Endodermal cell (in vitro differentiated cells): Measurements from ENCODE around the gene SCEL. TPM values are rescaled to one million over a fixed set of nuclear protein-coding genes. Genes with fewer than 3 reads are reported as not detected.

ENCODE experiments used
- DNase-seq: peaks from one replicate; pipeline ENCODE4 v3.0.0-alpha.2; 2017
- H3K27ac ChIP-seq: 2 replicates; pipeline ENCODE4 v1.5.1; 2013; ENCODE audit warnings: mild to moderate bottlenecking, low read depth, low read length, moderate library complexity
- H3K27me3 ChIP-seq: 2 replicates; pipeline ENCODE4 v1.6.1; 2013; ENCODE audit warnings: mild to moderate bottlenecking, low read length, moderate library complexity; ENCODE audit not compliant: insufficient read depth, control insufficient read depth, poor library complexity, severe bottlenecking
- H3K36me3 ChIP-seq: 2 replicates; pipeline ENCODE4 v1.7.0; 2013; ENCODE audit warnings: mild to moderate bottlenecking, low read length, moderate library complexity; ENCODE audit not compliant: control insufficient read depth, insufficient read depth
- H3K4me1 ChIP-seq: one replicate; pipeline ENCODE4 v1.7.0; 2013; ENCODE audit warnings: low read length; ENCODE audit not compliant: control insufficient read depth, insufficient read depth
- H3K4me3 ChIP-seq: 2 replicates; pipeline ENCODE4 v1.5.1; 2013; ENCODE audit warnings: mild to moderate bottlenecking, low read length, moderate library complexity
- H3K9ac ChIP-seq: 2 replicates; pipeline ENCODE4 v1.6.1; 2013; ENCODE audit warnings: mild to moderate bottlenecking, low read length, moderate library complexity; ENCODE audit not compliant: poor library complexity, severe bottlenecking; ENCODE audit errors: extremely low read depth
- H3K9me3 ChIP-seq: 2 replicates; pipeline ENCODE4 v1.6.1; 2013; ENCODE audit warnings: mild to moderate bottlenecking, low read length, moderate library complexity; ENCODE audit not compliant: control insufficient read depth
- H3K27ac Mint-ChIP-seq: 2 replicates; pipeline ENCODE4 v1.8.0; 2020; ENCODE audit warnings: mixed read lengths
- H3K27me3 Mint-ChIP-seq: 2 replicates; pipeline ENCODE4 v1.8.0; 2021; ENCODE audit warnings: mild to moderate bottlenecking, mixed read lengths; ENCODE audit not compliant: insufficient read depth
- H3K36me3 Mint-ChIP-seq: 2 replicates; pipeline ENCODE4 v1.8.0; 2020; ENCODE audit warnings: low read depth, mixed read lengths
- H3K4me1 Mint-ChIP-seq: 2 replicates; pipeline ENCODE4 v1.8.0; 2020; ENCODE audit warnings: mixed read lengths
- H3K4me3 Mint-ChIP-seq: 2 replicates; pipeline ENCODE4 v1.8.0; 2020; ENCODE audit warnings: mild to moderate bottlenecking, moderate library complexity, mixed read lengths
- H3K9me3 Mint-ChIP-seq: 2 replicates; pipeline ENCODE4 v1.8.0; 2020; ENCODE audit warnings: mild to moderate bottlenecking, mixed read lengths
- WGBS, 2 experiments: methylation state at CpG; one replicate each; pipeline versions ENCODE4 v1.1.5 to v1.1.7; 2013; ENCODE audit warnings: missing lambda C conversion rate in 2 of 2, mixed read lengths in 1 of 2; ENCODE audit not compliant: insufficient coverage in 1 of 2, insufficient read length in 1 of 2; 5-methylcytosine and 5-hydroxymethylcytosine counted together
- total RNA-seq, 2 donors: library from RNA; stranded (reverse); fragmentation: NEBNext Ultra II Directional in 1 of 2; extraction: Animal tissue kit (Norgen Biotek cat#: 25700) in 1 of 2; gene quantifications; 2 replicates in 1 of 2; 3 replicates in 1 of 2; pipeline ENCODE4 v1.2.1, GENCODE V29; 2021
- TF ChIP-seq, protein P1 (sequence below): fragments of 200-600 bp; sonication (generic); conservative IDR thresholded peaks from 2 replicates; pipeline ENCODE4 v1.5.0; 2021; ENCODE audit warnings: antibody characterized with exemption, mild to moderate bottlenecking

The SCEL gene
- total RNA-seq, 2 donors from 2014 or later = 0.18 TPM; not detected in 1

GRCh38 chr13:77548095-77548494 lies 12.6 kb downstream of the SCEL start:
- H3K4me3 Mint-ChIP-seq = no peak overlapping the region
- Histone ChIP-seq H3K36me3 (no peaks in the 10 kb centered on the region), H3K27ac (no peak overlapping the region), H3K4me3 (no peak overlapping the region), H3K9ac (no peak overlapping the region), H3K27me3 (no peaks in the 10 kb centered on the region), H3K4me1 (no peaks in the 10 kb centered on the region), H3K9me3 (no peaks in the 10 kb centered on the region)
- no peaks in the 10 kb centered on the region for H3K36me3 Mint-ChIP-seq
- TF ChIP-seq, protein P1, sequence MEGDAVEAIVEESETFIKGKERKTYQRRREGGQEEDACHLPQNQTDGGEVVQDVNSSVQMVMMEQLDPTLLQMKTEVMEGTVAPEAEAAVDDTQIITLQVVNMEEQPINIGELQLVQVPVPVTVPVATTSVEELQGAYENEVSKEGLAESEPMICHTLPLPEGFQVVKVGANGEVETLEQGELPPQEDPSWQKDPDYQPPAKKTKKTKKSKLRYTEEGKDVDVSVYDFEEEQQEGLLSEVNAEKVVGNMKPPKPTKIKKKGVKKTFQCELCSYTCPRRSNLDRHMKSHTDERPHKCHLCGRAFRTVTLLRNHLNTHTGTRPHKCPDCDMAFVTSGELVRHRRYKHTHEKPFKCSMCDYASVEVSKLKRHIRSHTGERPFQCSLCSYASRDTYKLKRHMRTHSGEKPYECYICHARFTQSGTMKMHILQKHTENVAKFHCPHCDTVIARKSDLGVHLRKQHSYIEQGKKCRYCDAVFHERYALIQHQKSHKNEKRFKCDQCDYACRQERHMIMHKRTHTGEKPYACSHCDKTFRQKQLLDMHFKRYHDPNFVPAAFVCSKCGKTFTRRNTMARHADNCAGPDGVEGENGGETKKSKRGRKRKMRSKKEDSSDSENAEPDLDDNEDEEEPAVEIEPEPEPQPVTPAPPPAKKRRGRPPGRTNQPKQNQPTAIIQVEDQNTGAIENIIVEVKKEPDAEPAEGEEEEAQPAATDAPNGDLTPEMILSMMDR = no peak
- H3K27ac Mint-ChIP-seq = no peak overlapping the region
- H3K27me3 Mint-ChIP-seq = no peaks in the 10 kb centered on the region
- peaks cover 6% of the 10 kb centered on the region for H3K4me1 Mint-ChIP-seq
- WGBS, 2 experiments = 89% methylated on average over 1 of the region's 1 CpG; no CpG with 5 or more reads in 1 of the 2 experiments
- DNase-seq = no peak
- peaks cover 2% of the 10 kb centered on the region for H3K9me3 Mint-ChIP-seq

GRCh38 chr13:77548594-77548993 lies 13.1 kb downstream of the SCEL start:
- no peak overlapping the region for H3K27ac Mint-ChIP-seq
- no peaks in the 10 kb centered on the region for H3K9me3 Mint-ChIP-seq
- H3K27me3 Mint-ChIP-seq = no peaks in the 10 kb centered on the region
- Histone ChIP-seq H3K4me3 (no peak overlapping the region), H3K36me3 (no peaks in the 10 kb centered on the region), H3K4me1 (no peaks in the 10 kb centered on the region), H3K9ac (no peak overlapping the region), H3K9me3 (no peaks in the 10 kb centered on the region), H3K27ac (no peak overlapping the region), H3K27me3 (no peaks in the 10 kb centered on the region)
- WGBS, 2 experiments = 96% methylated on average over 3 of the region's 3 CpGs; no CpG with 5 or more reads in 1 of the 2 experiments
- TF ChIP-seq, protein P1 = no peak
- no peak for DNase-seq
- peaks cover 6% of the 10 kb centered on the region for H3K4me1 Mint-ChIP-seq
- no peaks in the 10 kb centered on the region for H3K36me3 Mint-ChIP-seq
- no peak overlapping the region for H3K4me3 Mint-ChIP-seq

GRCh38 chr13:77554069-77554468 lies 18.6 kb downstream of the SCEL start:
- Mint-ChIP-seq H3K27ac (no peak overlapping the region), H3K9me3 (no peaks in the 10 kb centered on the region), H3K36me3 (no peaks in the 10 kb centered on the region), H3K27me3 (no peaks in the 10 kb centered on the region), H3K4me1 (no peaks in the 10 kb centered on the region), H3K4me3 (no peak overlapping the region)
- Histone ChIP-seq H3K9me3 (no peaks in the 10 kb centered on the region), H3K27me3 (no peaks in the 10 kb centered on the region), H3K27ac (no peak overlapping the region), H3K36me3 (no peaks in the 10 kb centered on the region), H3K4me3 (no peak overlapping the region), H3K4me1 (no peaks in the 10 kb centered on the region), H3K9ac (no peak overlapping the region)
- DNase-seq = no peak
- TF ChIP-seq, protein P1 = no peak
- 95 to 96% methylated on average over 5 of the region's 5 CpGs for WGBS, 2 experiments
